NOMO-1 treated with dmso at 0.1 percent for 144 hours (cell line): ENCODE data around the gene ZFX.

Source experiments
- DNase-seq: peaks from one replicate; lab custom pipeline; 2025; ENCODE audit not compliant: unreplicated experiment; lab: John Stamatoyannopoulos, UW

ZFX gene

GRCh38 chrX:24235084-24235710 lies 85.7 kb downstream of the ZFX start:
- no peak for DNase-seq

GRCh38 chrX:24241822-24242648 lies 92.5 kb downstream of the ZFX start:
- no peak for DNase-seq

GRCh38 chrX:24242649-24243175 lies 93.2 kb downstream of the ZFX start:
- DNase-seq = peak; percentile 28

GRCh38 chrX:24243188-24243587 lies 93.7 kb downstream of the ZFX start:
- DNase-seq = no peak

GRCh38 chrX:24243692-24244091 lies 94.2 kb downstream of the ZFX start:
- DNase-seq = no peak

GRCh38 chrX:24245202-24245601 lies 95.7 kb downstream of the ZFX start:
- no peak for DNase-seq

GRCh38 chrX:24248042-24248441 lies 98.5 kb downstream of the ZFX start:
- no peak for DNase-seq

- DNase-seq = no peak
These were observed 103.5 kb downstream of the ZFX start for GRCh38 chrX:24253030-24253429.

- no peak for DNase-seq
These were observed 103.9 kb downstream of the ZFX start for GRCh38 chrX:24253469-24253868.

GRCh38 chrX:24257011-24257410 lies 107.5 kb downstream of the ZFX start:
- no peak for DNase-seq

GRCh38 chrX:24259544-24260240 lies 110.2 kb downstream of the ZFX start:
- peak; percentile 10 for DNase-seq

GRCh38 chrX:24260842-24261550 lies 111.5 kb downstream of the ZFX start:
- DNase-seq = peak; percentile 84

GRCh38 chrX:24262309-24262708 lies 112.8 kb downstream of the ZFX start:
- DNase-seq = no peak

GRCh38 chrX:24264383-24264782 lies 114.9 kb downstream of the ZFX start:
- DNase-seq = no peak
